ENCODE data around the gene PIK3CB.

GRCh38 chr3:138761002-138761401 lies 73.7 kb downstream of the PIK3CB start:
- TF ChIP-seq POLR2AphosphoS5 (IDR thresholded peaks at IDR 0.05) (no peak), CTCF (IDR thresholded peaks at IDR 0.05; ENCODE audit: poor library complexity, severe bottlenecking) (no peak), SMC3 (conservative IDR thresholded peaks at IDR 0.05; ENCODE audit: poor library complexity) (no peak)
